Fibroblast of mammary gland (primary cell): ENCODE data around the gene KIAA0232.

Source experiments
- DNase-seq: peaks from one replicate; pipeline ENCODE4 v3.0.0-alpha.2; 2010; ENCODE audit warnings: low read depth
- H3K4me3 ChIP-seq: 2 replicates; pipeline ENCODE4 v1.5.1; 2011; ENCODE audit warnings: low read depth, mild to moderate bottlenecking, low read length, moderate library complexity; ENCODE audit not compliant: control insufficient read depth
- TF ChIP-seq, protein P1 (sequence below): conservative IDR thresholded peaks from 2 replicates; pipeline ENCODE4 v1.5.1; 2011; ENCODE audit warnings: low read depth, low read length, inconsistent platforms; ENCODE audit not compliant: control insufficient read depth, insufficient read depth

KIAA0232 gene

DNA sequence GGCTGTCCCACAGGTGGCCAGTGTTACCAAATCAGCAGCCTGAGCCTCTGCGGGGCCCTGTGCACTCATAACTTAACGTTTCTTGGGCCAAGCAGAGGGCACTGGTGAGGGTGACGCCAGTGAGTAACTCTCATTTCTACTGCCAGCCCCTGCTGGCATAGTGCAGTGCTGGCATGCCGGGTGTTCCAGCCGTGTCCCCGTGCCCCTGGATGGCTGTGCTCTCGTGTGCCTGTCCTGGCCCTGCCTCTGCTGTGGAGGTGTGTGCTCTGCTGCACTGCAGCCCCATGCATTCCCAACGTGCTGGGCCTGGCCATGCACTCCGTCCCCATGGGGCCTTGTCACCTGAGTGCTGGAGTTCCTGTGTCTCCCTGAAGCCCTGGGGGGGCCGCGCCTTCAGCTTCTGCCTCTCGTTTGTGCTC, 141.8 kb downstream of the KIAA0232 start:
- DNase-seq, result no peak
- TF ChIP-seq, protein P1, sequence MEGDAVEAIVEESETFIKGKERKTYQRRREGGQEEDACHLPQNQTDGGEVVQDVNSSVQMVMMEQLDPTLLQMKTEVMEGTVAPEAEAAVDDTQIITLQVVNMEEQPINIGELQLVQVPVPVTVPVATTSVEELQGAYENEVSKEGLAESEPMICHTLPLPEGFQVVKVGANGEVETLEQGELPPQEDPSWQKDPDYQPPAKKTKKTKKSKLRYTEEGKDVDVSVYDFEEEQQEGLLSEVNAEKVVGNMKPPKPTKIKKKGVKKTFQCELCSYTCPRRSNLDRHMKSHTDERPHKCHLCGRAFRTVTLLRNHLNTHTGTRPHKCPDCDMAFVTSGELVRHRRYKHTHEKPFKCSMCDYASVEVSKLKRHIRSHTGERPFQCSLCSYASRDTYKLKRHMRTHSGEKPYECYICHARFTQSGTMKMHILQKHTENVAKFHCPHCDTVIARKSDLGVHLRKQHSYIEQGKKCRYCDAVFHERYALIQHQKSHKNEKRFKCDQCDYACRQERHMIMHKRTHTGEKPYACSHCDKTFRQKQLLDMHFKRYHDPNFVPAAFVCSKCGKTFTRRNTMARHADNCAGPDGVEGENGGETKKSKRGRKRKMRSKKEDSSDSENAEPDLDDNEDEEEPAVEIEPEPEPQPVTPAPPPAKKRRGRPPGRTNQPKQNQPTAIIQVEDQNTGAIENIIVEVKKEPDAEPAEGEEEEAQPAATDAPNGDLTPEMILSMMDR, result no peak
- no peak overlapping the region for H3K4me3 ChIP-seq

DNA sequence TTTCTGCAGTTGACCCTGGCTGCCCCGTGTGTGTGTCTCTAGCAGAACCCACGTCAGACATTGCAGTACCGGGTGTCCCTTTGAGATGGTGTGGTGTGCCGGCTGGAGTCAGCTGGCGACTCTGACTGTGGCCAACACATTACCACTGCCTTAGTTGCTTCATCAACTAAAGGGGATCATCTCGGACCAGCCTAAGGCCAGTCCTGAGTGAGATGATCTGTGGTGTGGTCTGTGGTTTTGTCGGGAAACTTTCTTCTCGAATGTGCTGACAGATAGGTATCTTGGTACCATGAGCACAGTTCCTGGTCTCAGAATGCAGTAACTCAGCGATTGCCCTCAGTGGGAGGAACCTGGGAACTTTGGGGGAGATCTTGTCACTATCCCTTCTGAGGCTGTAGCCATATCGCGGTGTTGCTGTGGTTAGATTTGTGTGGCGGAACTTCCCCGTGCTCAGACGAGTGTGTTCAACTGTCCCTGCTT, 142.9 kb downstream of the KIAA0232 start:
- TF ChIP-seq, protein P1, result no peak
- DNase-seq, result no peak
- H3K4me3 ChIP-seq, result no peak overlapping the region

DNA sequence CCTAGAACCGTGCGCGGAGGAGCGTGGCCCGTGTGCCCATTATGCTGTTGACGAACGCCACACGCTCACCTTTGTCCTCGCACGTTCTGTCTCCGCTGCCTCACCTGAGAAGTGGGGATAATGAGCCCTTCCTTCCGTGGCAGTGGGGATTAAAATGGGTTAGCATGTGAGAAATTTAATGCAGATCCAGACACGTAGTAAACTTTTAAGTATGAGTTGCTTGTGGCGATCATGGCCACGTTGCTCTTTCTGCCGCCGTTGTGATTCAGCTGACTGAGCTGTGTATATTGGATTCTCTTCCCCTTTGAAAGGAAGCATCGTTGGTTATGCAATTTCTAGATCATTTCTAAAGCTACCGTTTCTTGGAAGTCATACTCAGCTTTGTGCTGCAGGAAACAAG, 143.6 kb downstream of the KIAA0232 start:
- DNase-seq, result no peak
- TF ChIP-seq, protein P1, result no peak
- no peak overlapping the region for H3K4me3 ChIP-seq

DNA sequence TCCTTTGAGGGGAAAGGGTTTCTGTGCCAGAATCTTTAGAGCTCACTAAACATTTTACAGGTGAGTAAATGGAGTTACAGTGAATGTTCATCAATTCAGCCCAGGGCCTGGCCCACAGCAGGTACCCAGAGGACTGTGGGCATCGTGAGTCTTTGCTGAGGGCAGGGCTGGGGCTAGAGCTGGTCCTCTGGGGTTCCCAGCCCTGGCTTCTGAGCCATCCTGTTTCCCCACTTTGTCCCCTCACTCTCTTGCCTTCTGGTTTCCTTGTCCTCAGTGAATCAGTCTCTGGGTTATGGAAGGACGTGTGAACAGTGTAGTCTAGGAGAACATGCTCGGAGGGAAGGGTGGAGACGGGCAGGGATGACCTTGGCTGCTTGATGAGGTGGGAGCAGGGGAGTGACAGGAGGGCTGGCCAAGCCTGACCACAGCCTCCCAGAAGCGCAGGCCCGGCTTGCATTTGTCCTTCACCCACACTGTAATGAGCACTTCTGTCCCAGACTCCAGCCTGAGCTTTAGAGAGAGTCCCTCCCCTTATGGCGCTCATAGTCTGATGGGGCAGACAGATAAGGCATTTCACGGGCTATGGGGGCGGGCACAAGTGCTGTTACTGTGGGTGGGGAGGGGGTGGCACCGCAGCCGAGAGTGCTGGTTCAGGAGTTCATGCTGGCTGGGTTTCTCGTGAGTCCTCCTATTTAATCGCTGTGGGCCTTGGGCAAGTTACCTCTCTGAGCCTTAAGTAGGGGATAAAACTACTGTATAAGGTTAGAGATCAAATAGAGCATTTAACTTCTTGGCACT, 144.4 kb downstream of the KIAA0232 start:
- peak; percentile 33 for DNase-seq
- TF ChIP-seq, protein P1, result no peak
- no peak overlapping the region for H3K4me3 ChIP-seq

DNA sequence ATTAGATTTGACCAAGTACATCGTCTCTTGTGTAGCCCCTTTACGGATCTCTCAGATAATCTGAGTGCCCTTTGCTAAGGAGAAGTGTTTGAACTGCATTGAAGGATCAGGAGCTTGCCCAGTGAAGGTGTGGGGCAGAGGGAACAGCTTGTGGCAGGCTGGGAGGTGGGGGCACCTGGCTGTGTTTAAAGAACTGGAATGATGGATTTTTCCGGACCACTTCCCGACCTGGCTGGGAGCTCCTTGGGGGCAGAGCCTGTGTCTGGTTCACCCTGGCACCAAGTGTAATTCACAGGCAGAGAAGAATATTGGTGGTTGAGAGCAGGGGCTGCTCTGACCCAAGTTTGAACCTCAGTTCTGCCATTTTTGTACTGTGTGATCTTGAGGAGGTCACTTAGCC, 145.6 kb downstream of the KIAA0232 start:
- TF ChIP-seq, protein P1, result no peak
- no peak for DNase-seq
- H3K4me3 ChIP-seq, result no peak overlapping the region

DNA sequence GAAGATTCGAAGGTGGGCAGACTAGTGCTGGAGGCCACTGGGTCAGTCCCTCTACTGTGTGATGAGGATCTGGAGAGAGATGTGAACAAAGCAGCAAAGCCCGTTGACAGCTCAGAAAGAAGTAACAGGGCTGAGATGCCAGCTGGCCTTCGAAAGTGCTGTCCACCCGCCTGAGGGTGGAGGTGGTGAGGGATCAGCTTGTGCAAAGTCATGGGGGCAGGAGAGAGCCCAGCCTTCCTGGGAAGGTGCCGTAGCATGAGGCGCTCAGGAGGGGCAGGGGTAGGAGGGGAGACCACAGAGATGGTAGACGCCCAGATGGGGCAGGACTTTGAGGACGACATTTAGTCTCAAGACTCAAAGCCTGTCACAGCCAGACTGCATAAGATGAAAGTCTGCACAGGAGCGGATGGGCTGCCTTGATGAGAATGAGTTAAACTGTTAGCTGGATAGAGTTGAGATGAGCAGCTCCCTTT, 146.8 kb downstream of the KIAA0232 start:
- TF ChIP-seq, protein P1, result no peak
- DNase-seq, result no peak

More for the DNA sequence above, 146.8 kb downstream of the KIAA0232 start:
- no peak overlapping the region for H3K4me3 ChIP-seq
